Stimulated activated CD8-positive, alpha-beta memory T cell treated with anti-CD3 and anti-CD28 coated beads, Interleukin-4, amount 100 ng/mL, for 48 hours (primary cell): ENCODE data around the gene CSAG2.

ENCODE experiments used
- DNase-seq: peaks from one replicate; pipeline ENCODE4 v3.0.0-alpha.2; 2020

CSAG2 gene

GRCh38 chrX:152658302-152658701 is 50.8 kb downstream of the CSAG2 start:
- DNase-seq, result no peak
